Stimulated activated CD8-positive, alpha-beta memory T cell treated with anti-CD3 and anti-CD28 coated beads, Interleukin-7, amount 100 ng/mL, for 48 hours (primary cell): ENCODE results near the gene CDK14.
"Not testable (repeated sequence)": the region's sequence is repeated elsewhere in the genome, so short reads cannot be mapped to it uniquely, and the experiment has no call there.

Experiments
- DNase-seq, 2 donors: peaks; one replicate each; pipeline ENCODE4 v3.0.0-alpha.2; 2020; ENCODE audit warnings: low read depth in 1 of 2; ENCODE audit errors: extremely low read depth in 1 of 2

CDK14 gene

GRCh38 chr7:90777041-90777440 lies 180.9 kb downstream of the CDK14 start:
- DNase-seq: no peak

- no peak for DNase-seq
Measured at GRCh38 chr7:90777465-90777864, 181.3 kb downstream of the CDK14 start.

- DNase-seq: no peak
Measured at GRCh38 chr7:90777886-90778285, 181.8 kb downstream of the CDK14 start.

- DNase-seq: no peak
Measured at GRCh38 chr7:90788052-90788451, 191.9 kb downstream of the CDK14 start.

- no peak for DNase-seq
Measured at GRCh38 chr7:90789736-90790306, 193.7 kb downstream of the CDK14 start.

GRCh38 chr7:90791596-90791995 lies 195.5 kb downstream of the CDK14 start:
- DNase-seq: no peak

- no peak for DNase-seq
Measured at GRCh38 chr7:90792301-90792700, 196.2 kb downstream of the CDK14 start.

- not testable (repeated sequence) for DNase-seq
Measured at GRCh38 chr7:90794234-90794633, 198.1 kb downstream of the CDK14 start.

- no peak for DNase-seq
Measured at GRCh38 chr7:90797596-90797995, 201.5 kb downstream of the CDK14 start.

- DNase-seq: no peak
Measured at GRCh38 chr7:90804370-90804769, 208.2 kb downstream of the CDK14 start.

GRCh38 chr7:90815552-90815951 lies 219.4 kb downstream of the CDK14 start:
- DNase-seq: not testable (repeated sequence)

GRCh38 chr7:90816511-90817142 lies 220.5 kb downstream of the CDK14 start:
- DNase-seq: no peak

GRCh38 chr7:90817151-90817550 lies 221.0 kb downstream of the CDK14 start:
- no peak for DNase-seq

- DNase-seq: no peak
Measured at GRCh38 chr7:90817846-90818245, 221.7 kb downstream of the CDK14 start.

- no peak for DNase-seq
Measured at GRCh38 chr7:90818341-90818740, 222.2 kb downstream of the CDK14 start.

- DNase-seq: no peak
Measured at GRCh38 chr7:90821961-90822620, 226.0 kb downstream of the CDK14 start.

- no peak for DNase-seq
Measured at GRCh38 chr7:90824386-90825307, 228.5 kb downstream of the CDK14 start.

GRCh38 chr7:90825779-90826178 lies 229.7 kb downstream of the CDK14 start:
- no peak for DNase-seq

GRCh38 chr7:90828601-90829000 lies 232.5 kb downstream of the CDK14 start:
- no peak for DNase-seq

- DNase-seq: no peak
Measured at GRCh38 chr7:90830308-90830707, 234.2 kb downstream of the CDK14 start.

GRCh38 chr7:90832726-90833125 lies 236.6 kb downstream of the CDK14 start:
- no peak for DNase-seq
